SK-N-DZ (cell line): ENCODE measurements around the gene OR6P1. TPM values are rescaled to one million over a fixed set of nuclear protein-coding genes. Genes with fewer than 3 reads are reported as not detected.

Source experiments
- DNase-seq: peaks from one replicate; pipeline ENCODE4 v3.0.0-alpha.2; 2015; ENCODE audit warnings: low spot score
- polyA plus RNA-seq, 2 experiments: library from polyadenylated mRNA; depleted of rRNA; stranded (reverse); fragments of >200 nt; gene quantifications; 2 replicates each; pipeline ENCODE4 v1.2.3, GENCODE V29; 2014

OR6P1 gene, protein sequence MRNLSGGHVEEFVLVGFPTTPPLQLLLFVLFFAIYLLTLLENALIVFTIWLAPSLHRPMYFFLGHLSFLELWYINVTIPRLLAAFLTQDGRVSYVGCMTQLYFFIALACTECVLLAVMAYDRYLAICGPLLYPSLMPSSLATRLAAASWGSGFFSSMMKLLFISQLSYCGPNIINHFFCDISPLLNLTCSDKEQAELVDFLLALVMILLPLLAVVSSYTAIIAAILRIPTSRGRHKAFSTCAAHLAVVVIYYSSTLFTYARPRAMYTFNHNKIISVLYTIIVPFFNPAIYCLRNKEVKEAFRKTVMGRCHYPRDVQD
- not detected in 2 replicates for polyA plus RNA-seq (2014; cell fraction: cytosol; rRNA removed)
- polyA plus RNA-seq (2014; cell fraction: nucleus; rRNA removed), result not detected in 2 replicates

- DNase-seq, result no peak
Observed at GRCh38 chr1:158570480-158570879, at the start of gene OR6P1. TSS of gene OR6P1 (minus strand) at chr1:158570580. CDS start at chr1:158563604, 6,976 bp downstream.

DNA sequence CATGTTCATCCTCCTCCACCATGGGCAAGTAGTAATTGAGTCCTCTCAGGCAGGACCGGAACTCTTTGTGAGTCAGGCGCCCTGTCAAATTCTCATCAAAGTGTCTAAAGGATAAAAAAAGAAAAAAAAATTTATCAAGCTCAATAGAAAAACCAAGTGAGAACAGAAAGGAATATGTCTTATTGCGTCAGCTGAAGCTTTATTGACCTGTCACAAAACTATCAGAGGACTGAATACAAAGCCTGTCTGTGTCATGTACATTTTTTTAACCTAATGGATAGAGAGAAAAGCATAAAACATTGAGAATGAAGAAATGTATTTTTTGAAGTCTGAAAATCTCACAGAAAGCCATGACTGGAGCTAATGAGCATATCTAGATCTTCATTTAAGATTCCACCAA, 43.4 kb upstream of the OR6P1 start:
- no peak for DNase-seq

GRCh38 chr1:158611916-158612315, 41.5 kb upstream of the OR6P1 start:
- DNase-seq, result no peak

DNA sequence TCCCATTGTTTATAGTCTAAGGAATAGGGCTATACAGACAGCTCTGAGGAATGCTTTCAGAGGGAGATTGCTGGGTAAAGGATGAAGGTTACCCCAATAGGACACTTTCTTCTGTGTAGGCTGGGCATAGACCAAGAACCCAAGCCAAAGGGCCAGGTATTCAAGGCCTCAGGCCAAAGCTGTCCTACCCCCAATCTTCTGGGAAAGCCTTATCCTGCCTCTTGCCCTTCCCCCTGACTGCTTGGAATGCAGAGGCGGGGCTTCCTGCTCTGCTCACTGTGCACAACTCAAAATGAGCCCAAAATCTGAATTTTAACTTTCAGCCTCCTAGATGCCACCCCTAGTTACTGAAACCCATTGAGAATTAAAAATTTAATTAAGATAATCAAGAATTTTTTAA, 36.9 kb upstream of the OR6P1 start:
- DNase-seq, result no peak

DNA sequence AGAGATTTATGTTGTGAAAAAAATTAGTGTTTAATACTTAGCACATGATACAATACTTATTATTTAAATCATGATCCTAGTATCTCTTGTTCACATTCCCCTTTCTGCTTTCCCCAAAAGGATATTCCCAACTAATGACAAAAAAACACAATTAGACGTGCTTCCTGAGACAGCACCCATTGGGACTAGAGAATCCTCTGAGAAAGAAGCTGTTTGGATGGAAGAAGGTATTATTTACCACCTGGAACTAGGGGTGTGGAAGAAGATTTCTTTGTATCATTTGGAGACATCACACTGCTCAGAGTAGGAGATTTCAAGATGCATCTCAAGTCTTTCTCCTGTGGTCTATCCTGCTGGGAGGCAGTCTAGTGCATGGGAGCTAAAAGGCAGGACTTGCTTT, 34.6 kb upstream of the OR6P1 start, which contains the start of gene OR10Z1:
OR10Z1 (plus strand) TSS at position 301 of the 400 bp plus-strand sequence. CDS start 1,171 bp downstream, outside the sequence.
- DNase-seq, result no peak

DNA sequence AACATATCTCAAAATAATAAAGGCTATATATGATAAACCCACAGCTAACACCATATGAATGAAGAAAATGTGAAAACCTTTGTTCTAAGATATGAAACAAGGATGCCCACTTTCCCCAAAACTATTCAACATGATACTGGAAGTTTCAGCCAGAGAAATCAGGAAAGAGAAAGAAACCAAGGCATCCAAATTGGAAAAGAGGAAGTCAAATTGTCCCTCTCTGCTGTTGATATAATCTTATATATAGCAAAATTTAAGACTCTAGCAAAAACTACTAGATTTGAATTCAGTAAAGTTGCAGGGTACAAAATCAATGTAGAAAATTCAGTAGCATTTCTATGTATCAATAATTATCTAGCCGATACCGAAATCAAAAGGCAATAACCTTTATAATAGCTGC, 30.4 kb upstream of the OR6P1 start:
- DNase-seq, result no peak

DNA sequence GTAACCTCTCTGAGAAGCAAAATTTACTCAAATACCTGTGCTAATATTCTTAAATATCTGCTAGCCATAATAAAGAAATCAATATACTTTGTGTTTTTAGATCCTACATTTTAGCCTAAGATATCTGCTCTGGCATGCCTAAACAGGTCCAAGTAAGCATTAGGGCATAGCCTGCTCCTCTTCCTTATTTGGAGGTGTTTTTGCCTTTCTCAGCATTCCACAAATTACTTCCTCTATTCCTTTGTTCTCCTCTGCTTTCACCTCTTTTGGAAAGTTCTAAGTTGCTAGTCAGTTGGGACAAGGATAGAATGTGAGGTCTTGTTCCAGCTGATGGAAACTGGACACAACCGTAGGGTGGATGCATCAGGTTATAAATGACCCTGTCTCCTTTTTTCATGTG, 16.6 kb upstream of the OR6P1 start:
- DNase-seq, result no peak

GRCh38 chr1:158583962-158584361, 13.6 kb upstream of the OR6P1 start:
- DNase-seq, result no peak

DNA sequence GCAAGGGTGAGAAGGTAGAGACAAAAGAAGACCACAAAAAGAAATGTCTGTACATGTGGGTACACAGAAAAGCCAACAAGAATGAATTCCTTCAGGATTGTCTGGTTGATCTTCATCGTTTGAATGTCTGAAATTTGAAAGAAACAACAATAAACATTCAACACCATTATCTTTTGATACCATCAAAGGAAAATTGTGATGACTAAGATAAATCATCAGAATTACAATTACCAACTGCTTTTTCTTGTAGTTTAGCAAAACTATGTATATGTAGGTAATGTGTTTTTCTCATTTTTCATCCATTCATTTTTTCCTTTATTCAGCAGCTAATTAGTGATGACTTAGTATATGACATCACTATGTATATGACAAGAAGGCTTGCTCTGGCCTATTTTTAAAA, 9.4 kb upstream of the OR6P1 start, which contains the start of gene OR10X1:
OR10X1 (minus strand) TSS at position 167 of the 400 bp plus-strand sequence; CDS start at position 167, 0 bp downstream.
- DNase-seq, result no peak

DNA sequence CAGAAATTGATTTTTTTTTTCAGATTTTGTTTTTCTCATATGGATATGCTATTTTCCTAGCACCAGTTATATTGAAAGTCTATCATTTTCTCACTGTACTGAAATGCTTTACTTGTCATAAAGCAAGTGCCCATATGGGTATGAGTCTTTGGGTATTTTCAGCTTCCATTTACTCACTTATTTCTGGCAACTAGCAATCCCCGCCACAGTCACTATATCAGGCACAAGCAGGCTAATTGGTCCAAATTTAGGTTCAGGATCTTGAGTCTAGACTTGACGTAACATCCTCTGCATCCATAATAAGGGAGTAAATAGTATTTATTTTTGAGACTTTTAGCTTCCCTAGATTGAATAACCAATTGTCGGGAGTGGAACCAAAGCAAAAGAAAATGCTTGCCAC, 7.2 kb upstream of the OR6P1 start:
- DNase-seq, result no peak

GRCh38 chr1:158572226-158572625, 1.8 kb upstream of the OR6P1 start:
- DNase-seq, result no peak

DNA sequence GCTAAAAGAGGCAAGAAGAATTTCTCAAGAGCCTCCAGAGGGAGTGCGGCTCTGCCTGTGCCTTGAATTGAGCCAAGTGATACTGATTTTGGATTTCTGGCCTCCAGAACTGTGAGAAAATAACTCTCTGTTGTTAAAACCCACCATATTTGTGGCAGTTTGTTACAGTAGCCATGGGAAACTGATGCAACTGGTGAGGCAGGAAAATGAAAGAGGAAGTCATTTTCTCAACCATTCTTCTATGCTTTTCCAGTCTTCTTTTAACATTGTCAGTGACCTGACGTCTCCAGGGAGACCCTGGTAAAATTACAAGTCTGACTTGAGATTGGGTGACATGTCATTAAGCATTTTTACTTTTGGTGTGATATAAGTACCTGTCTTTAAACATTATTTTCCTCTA, 5.8 kb downstream of the OR6P1 start:
- no peak for DNase-seq

DNA sequence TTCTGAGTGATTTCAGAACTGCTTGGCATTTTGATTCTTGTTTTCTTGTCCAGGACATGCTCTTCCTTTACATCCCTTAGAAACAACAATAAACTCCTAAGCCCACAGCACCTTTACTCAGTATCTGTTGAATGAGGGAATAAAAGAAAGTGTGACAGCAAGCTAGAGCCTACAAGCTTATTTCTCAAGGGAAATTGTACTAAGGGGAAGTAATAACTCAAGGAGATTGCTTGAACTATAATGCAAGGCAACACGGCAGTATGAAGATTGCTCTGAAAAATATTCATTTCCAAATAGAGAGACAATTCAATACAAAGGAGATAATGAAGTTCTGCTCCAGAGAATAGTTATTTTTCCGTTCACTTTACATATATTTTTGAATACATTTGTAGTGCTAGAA, 6.5 kb downstream of the OR6P1 start:
- DNase-seq, result no peak

DNA sequence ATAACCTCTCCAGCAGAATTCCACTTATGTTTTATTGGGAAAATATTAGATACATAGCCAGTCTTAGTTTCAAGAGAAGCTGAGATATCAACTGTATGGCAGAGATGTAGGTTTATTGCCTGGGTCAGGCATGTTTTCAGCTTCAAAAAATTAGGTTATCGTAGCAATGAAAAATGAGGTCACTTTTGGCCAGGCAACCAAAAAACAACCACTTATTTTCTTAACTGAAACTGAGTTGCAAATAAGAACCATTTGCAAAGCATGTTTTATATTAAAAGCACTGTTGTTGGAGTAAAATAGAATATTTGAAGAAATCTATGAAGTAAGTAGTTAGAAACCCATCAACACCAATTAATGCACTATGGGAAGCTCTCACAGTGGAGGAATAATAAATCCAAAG, 10.7 kb downstream of the OR6P1 start:
- no peak for DNase-seq

DNA sequence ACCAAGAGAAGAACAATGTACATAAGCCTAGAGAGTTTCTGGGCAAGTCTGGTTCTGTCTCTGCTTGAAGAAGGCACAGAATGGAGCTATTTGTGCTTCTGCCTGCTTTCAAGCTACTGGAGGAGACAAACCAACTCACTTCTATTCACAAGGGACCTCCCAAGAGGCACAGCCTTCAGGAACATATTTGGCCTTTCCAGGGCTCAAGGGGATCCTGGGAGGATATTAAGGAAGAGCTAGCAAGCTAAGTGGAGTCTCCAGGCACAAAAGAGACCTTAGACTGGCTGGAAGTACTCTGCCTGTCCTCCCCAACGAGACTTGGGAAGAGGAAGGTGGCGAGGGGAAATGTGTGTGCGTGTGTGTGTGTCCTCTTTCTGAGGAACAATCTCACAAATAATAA, 16.0 kb downstream of the OR6P1 start, which contains the start of gene OR6Y1:
OR6Y1 (minus strand) TSS at position 54 of the 400 bp plus-strand sequence. CDS start 6,300 bp downstream, outside the sequence.
- DNase-seq, result no peak

- DNase-seq, result no peak
Observed at GRCh38 chr1:158552296-158552695, 18.1 kb downstream of the OR6P1 start.

- DNase-seq, result no peak
Observed at GRCh38 chr1:158547533-158547932, 22.8 kb downstream of the OR6P1 start.

- no peak for DNase-seq
Observed at GRCh38 chr1:158537609-158538008, 32.8 kb downstream of the OR6P1 start.

DNA sequence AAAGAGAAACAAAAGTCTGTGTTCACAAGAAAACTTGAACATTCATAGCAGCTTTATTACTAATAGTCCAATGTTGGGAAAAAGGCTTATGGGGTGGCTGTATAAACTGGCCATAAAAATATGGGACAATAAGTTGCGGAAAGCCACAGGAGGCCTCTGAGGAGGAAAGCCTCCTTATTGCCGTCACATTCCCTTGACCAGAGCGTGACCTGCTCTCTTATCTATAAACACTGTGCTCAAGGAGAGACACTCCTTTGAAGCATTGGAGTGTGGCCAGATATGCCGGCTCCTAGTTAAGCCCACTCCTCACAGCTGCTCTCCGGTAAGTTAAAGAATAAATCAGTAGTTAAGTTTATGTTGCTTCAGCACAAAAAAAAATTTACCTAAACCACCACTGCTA, 35.9 kb downstream of the OR6P1 start:
- DNase-seq, result no peak

- DNase-seq, result peak; percentile 47
Observed at GRCh38 chr1:158527190-158527815, 43.1 kb downstream of the OR6P1 start.

GRCh38 chr1:158521666-158522058, 48.7 kb downstream of the OR6P1 start:
- no peak for DNase-seq

- DNase-seq, result no peak
Observed at GRCh38 chr1:158520955-158521665, 49.3 kb downstream of the OR6P1 start.
